ENCODE data around the gene CFAP221. TPM values are rescaled to one million over a fixed set of nuclear protein-coding genes. Genes with fewer than 3 reads are reported as not detected.

The CFAP221 gene
- polyA plus RNA-seq, 1 donor (not counting 4 experiments of a cell fraction or from before 2014, with no cell fraction given): not detected

GRCh38 chr2:119596638-119597037 is 52.4 kb downstream of the CFAP221 start:
- Histone ChIP-seq H3K9me3 (ENCODE audit: control insufficient read depth, low read depth, low read length) (no peaks in the 10 kb centered on the region), H2AFZ (ENCODE audit: control insufficient read depth, low read length) (no peak overlapping the region), H3K79me2 (ENCODE audit: control insufficient read depth, insufficient read depth, low read length) (no peaks in the 10 kb centered on the region), H4K20me1 (ENCODE audit: control insufficient read depth, extremely low read depth, insufficient read depth, low read length) (no peaks in the 10 kb centered on the region), H3K4me1 (ENCODE audit: control insufficient read depth, extremely low read depth, insufficient read depth, low read length) (no peaks in the 10 kb centered on the region), H3K36me3 (ENCODE audit: control insufficient read depth in 2 of 2, extremely low read depth in 1 of 2, insufficient read depth in 2 of 2, low read length in 2 of 2) (no peaks in the 10 kb centered on the region), H3K27me3 (ENCODE audit: control insufficient read depth, extremely low read depth, insufficient read depth, low read length) (no peaks in the 10 kb centered on the region), H3K9me1 (ENCODE audit: control insufficient read depth, extremely low read depth, insufficient read depth, low read length) (no peaks in the 10 kb centered on the region), H3K4me3 (ENCODE audit: control insufficient read depth in 2 of 3, extremely low read depth in 1 of 3, insufficient read depth in 2 of 3, low read depth in 1 of 3, low read length in 3 of 3) (no peak overlapping the region), H3K9ac (ENCODE audit: control insufficient read depth, extremely low read depth, insufficient read depth, low read length) (no peak overlapping the region), H3K4me2 (ENCODE audit: control insufficient read depth, extremely low read depth, insufficient read depth, low read depth, low read length) (no peak overlapping the region), H3K27ac (ENCODE audit: control insufficient read depth, insufficient read depth, low read length) (no peak overlapping the region)
- TF ChIP-seq CTCF (optimal IDR thresholded peaks at IDR 0.05 in 1 of 3, IDR thresholded peaks at IDR 0.05 in 1 of 3, conservative IDR thresholded peaks at IDR 0.05 in 1 of 3; ENCODE audit: extremely low read depth in 1 of 3, insufficient read depth in 2 of 3, low read length in 3 of 3) (no peak), EZH2 (IDR thresholded peaks at IDR 0.05; ENCODE audit: low read length) (no peak)
- dilution Hi-C loops (cut with MboI; ENCODE audit: extremely low pct_ligation_motif_present, low sequenced_read_pairs): no loop called here
- no peak for DNase-seq (ENCODE audit: low read depth, low spot score)
- FAIRE-seq: no peak

- no peak overlapping the region for H3K4me2 ChIP-seq (ENCODE audit: control insufficient read depth, extremely low read depth, insufficient read depth, low read depth, low read length)
- no peak for FAIRE-seq
- H3K4me3 ChIP-seq (ENCODE audit: control insufficient read depth in 2 of 3, extremely low read depth in 1 of 3, insufficient read depth in 2 of 3, low read depth in 1 of 3, low read length in 3 of 3): no peak overlapping the region
- no peak overlapping the region for H3K9ac ChIP-seq (ENCODE audit: control insufficient read depth, extremely low read depth, insufficient read depth, low read length)
- dilution Hi-C loops (cut with MboI; ENCODE audit: extremely low pct_ligation_motif_present, low sequenced_read_pairs): no loop called here
- TF ChIP-seq CTCF (optimal IDR thresholded peaks at IDR 0.05 in 1 of 3, IDR thresholded peaks at IDR 0.05 in 1 of 3, conservative IDR thresholded peaks at IDR 0.05 in 1 of 3; ENCODE audit: extremely low read depth in 1 of 3, insufficient read depth in 2 of 3, low read length in 3 of 3) (no peak), EZH2 (IDR thresholded peaks at IDR 0.05; ENCODE audit: low read length) (no peak)
- H3K36me3 ChIP-seq (ENCODE audit: control insufficient read depth in 2 of 2, extremely low read depth in 1 of 2, insufficient read depth in 2 of 2, low read length in 2 of 2): no peaks in the 10 kb centered on the region
- no peaks in the 10 kb centered on the region for H3K79me2 ChIP-seq (ENCODE audit: control insufficient read depth, insufficient read depth, low read length)
- H4K20me1 ChIP-seq (ENCODE audit: control insufficient read depth, extremely low read depth, insufficient read depth, low read length): no peaks in the 10 kb centered on the region
- H2AFZ ChIP-seq (ENCODE audit: control insufficient read depth, low read length): no peak overlapping the region
- no peaks in the 10 kb centered on the region for H3K27me3 ChIP-seq (ENCODE audit: control insufficient read depth, extremely low read depth, insufficient read depth, low read length)
- no peaks in the 10 kb centered on the region for H3K9me3 ChIP-seq (ENCODE audit: control insufficient read depth, low read depth, low read length)
- no peaks in the 10 kb centered on the region for H3K4me1 ChIP-seq (ENCODE audit: control insufficient read depth, extremely low read depth, insufficient read depth, low read length)
- H3K9me1 ChIP-seq (ENCODE audit: control insufficient read depth, extremely low read depth, insufficient read depth, low read length): no peaks in the 10 kb centered on the region
- no peak for DNase-seq (ENCODE audit: low read depth, low spot score)
- H3K27ac ChIP-seq (ENCODE audit: control insufficient read depth, insufficient read depth, low read length): no peak overlapping the region
Measured at GRCh38 chr2:119598596-119599263, 54.5 kb downstream of the CFAP221 start.

Data from keratinocyte (primary cell).